ENCODE results near the gene LRCH4.
"Not testable (repeated sequence)": the region's sequence is repeated elsewhere in the genome, so short reads cannot be mapped to it uniquely, and the experiment has no call there.

Gene LRCH4

DNA sequence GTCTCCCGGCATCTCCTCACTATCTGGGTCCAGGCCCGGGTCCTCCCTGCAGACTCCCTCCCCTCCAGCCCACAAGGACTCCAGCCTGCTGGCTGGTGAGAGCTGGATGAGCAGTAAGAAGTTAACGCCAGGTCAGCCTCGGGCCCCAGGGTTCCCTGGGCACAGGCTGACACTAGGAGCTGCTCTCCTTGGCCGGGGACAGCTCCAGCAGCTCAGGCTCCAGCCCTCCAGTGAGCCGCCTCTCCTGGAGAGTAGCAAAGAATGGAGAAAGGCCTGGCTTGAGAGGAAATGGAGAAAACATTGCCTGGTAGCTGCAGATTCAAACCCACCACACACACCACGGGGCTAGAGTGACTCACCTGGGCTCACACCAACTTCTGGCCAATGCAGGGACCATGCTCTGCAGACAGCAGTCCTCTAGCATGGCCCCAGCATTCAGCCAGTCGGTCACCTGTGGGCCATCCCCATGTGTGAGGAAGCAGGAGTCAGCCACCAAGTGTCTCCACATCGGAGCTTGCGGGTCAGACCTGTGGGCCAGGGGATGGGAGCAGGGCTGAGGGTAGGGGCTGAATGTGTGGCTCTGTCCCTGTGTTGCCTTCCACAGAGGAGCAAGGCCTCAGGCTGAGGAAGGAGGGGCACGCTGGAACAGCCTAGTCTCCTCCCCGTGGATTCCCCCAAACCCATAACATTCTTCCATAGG is 18.7 kb downstream of the LRCH4 start:
- DNase-seq, result no peak

GRCh38 chr7:100566018-100566531 is 19.9 kb downstream of the LRCH4 start:
- DNase-seq, result no peak

DNA sequence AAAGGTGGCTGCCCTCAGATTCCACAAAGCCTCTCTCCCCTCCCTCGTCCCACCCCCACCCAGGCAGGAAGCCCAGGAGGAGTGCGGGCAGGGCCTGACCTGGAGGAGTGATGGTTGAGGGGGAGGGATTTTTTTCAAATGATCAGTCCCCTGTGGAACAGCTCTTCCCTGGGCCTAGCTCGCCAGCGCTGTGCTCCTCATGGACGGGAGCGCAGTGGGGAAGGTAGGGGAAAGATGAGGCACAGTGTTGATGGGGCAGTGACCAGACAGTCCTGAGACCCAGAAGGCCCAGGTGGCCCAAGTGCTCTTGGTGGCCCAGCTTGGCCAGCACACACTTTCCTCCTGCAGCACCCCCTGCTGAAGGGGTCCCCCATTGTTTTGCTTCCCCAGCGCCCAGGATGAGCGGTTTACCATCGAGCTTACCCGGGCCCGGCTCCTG is 20.8 kb downstream of the LRCH4 start:
- DNase-seq, result no peak

DNA sequence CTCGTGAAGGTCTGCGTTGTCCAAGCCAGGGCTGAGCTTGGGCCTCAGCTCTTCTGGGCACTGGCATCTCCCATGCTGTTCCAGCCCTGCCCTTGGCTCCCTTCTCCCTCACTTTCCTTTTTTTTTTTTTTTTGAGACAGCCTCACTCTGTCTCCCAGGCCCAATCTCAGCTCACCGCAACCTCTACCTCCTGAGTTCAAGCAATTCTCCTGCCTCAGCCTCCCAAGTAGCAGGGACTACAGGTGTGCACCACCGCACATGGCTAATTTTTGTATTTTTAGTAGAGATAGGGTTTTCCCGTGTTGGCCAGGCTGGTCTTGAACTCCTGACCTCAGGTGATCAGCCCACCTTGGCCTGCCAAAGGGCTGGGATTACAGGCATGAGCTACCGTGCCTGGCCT is 21.5 kb downstream of the LRCH4 start:
- DNase-seq, result not testable (repeated sequence)

GRCh38 chr7:100563809-100564400 is 22.0 kb downstream of the LRCH4 start:
- no peak for DNase-seq

- no peak for DNase-seq
These were observed 22.8 kb downstream of the LRCH4 start for GRCh38 chr7:100563100-100563564.

- DNase-seq, result no peak
These were observed 23.5 kb downstream of the LRCH4 start for GRCh38 chr7:100562195-100563099.

GRCh38 chr7:100561491-100562194 is 24.3 kb downstream of the LRCH4 start:
- DNase-seq, result no peak

GRCh38 chr7:100559127-100559526 is 26.8 kb downstream of the LRCH4 start:
- no peak for DNase-seq

DNA sequence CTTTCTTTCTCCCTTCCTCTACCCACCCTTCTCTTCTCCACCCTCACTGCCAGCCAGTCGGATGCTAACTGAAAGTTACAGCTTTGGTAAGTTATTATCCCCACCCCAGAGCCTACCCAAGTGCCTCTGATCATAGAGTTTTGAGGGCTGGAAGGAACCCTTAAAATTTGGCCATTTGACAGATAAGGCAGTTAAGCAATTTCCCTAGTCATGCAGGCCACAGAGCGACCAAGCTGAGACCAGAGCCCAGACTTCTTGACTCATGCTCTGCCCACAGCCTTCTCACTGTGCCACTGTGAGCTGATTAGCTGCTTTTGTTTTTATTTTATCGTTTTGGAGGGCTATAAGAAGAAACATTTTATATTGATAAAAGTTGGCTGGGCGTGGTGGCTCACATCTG is 29.4 kb downstream of the LRCH4 start:
- no peak for DNase-seq

GRCh38 chr7:100555701-100556100 is 30.2 kb downstream of the LRCH4 start:
- DNase-seq, result no peak

DNA sequence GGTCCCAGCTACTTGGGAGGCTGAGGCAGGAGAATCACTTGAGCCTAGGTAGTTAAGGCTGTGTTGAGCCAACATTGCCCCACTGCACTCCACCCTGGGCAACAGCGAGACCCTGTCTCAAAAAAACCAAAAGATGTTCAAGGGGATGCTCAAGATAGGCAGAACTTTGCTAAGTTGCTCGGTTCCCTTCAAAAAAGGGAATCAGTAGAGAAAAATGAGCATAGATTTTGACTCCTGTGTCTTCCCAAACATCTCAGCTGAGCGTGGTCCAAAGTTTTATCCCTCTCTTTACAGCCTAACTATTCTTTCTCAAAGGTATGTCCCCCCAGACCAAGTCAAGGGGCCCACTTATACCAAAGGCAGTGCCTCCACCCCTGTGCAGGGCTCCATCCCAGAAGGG is 32.9 kb downstream of the LRCH4 start:
- no peak for DNase-seq

DNA sequence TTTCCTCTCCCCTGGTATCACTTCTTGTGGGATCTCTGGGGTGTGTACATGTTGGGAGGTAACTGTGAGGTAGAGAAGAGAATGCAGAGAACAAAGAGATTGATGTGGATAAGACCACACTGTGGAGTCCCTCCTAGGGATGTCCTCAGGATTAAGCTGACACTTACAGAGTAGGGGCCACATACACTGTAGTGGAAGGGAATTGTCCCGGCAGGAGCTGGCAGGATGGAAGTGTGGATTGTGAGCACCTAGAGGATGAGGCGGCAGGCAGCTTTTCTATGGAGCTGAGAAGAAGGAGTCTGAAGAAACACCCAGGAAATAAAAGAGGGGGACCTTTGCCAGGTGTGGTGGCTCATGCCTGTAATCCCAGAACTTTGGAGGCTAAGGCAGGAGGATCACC is 33.4 kb downstream of the LRCH4 start:
- no peak for DNase-seq

DNA sequence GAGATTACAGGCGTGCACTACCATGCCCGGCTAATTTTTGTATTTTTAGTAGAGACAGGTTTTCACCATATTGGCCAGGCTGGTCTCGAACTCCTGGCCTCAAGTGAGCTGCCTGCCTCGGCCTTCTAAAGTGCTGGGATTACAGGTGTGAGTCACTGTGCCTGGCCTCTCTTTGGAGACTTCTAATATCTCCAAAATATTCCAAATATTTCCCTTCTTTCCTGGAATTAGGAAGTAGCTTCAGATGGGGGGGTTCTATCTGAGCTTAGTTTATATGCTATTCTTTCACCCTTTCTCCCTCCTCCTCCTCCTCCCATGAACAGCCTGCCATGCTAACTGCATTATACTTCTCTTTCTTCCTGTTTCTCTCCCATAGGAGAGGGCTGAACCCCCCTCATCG is 37.5 kb downstream of the LRCH4 start:
- not testable (repeated sequence) for DNase-seq

DNA sequence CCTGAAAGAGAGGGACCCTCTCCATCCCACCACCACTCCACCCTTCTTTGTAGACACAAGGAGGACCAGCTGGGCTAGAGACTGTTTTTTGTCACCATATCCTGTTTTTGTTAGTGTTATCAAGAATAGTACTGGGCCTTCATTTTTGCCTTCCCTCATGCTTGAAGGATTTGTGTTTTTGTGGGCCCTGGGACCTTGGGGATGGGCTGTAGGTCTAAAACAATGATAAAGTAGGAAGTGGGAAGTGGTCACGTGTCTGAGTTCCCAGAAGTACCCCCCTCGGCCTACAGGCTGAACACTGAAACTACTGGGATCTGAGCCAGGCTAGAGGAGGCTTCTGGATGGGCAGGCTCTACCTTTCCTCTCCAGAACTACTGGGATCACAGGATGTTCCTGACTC is 38.1 kb downstream of the LRCH4 start:
- DNase-seq, result no peak

- DNase-seq, result no peak
These were observed 38.8 kb downstream of the LRCH4 start for GRCh38 chr7:100546926-100547800.

GRCh38 chr7:100546129-100546925 is 39.6 kb downstream of the LRCH4 start:
- no peak for DNase-seq

DNA sequence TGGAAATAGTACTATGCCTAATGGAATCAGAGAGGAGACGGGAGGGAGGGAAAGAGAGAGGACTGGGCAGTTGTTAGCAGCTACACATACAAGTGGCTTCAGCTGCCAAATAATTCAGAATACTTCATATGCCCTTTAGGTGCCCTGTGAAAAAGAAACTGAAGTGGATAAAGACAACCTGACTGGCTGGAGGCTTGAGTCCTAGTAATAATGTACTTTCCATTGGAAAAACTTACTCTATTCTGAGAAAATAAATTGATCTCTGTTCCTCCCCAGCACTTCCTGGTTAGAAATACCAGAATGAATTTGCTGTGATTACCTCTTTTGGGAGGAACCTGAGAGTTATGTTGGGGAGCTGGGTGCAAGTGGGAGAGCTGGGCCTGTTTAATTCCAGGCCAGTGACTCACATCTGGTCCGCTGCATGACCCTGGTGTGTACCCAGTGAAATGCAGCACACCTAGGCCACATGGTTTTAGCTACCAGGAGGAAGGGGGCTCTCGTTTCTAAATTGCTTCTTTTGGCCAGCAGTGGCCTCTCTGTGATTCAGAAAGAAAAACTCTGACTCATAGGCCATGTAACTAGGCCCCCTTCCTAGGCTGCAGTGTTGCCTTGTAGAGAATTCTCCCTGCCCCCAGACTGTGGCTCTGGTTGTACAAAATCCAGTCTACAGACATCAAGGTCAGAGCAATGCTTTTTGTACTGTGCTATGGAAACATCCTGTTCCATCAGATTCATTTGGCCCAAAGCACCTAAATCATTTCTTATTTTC is 40.4 kb downstream of the LRCH4 start:
- no peak for DNase-seq

- no peak for DNase-seq
These were observed 41.0 kb downstream of the LRCH4 start for GRCh38 chr7:100544967-100545359.

GRCh38 chr7:100544386-100544785 is 41.5 kb downstream of the LRCH4 start:
- no peak for DNase-seq

Data from SIG-M5 (cell line).